H9 (cell line): ENCODE data around the gene NRGN. TPM values are rescaled to one million over a fixed set of nuclear protein-coding genes. Genes with fewer than 3 reads are reported as not detected.

Experiments used
- DNase-seq: peaks from one replicate; pipeline ENCODE4 v3.0.0-alpha.2; 2017
- H2AFZ ChIP-seq: one replicate; pipeline ENCODE4 v1.6.1; 2013; ENCODE audit warnings: mild to moderate bottlenecking, low read length, control low read depth, moderate library complexity
- H2AK5ac ChIP-seq: 2 replicates; pipeline ENCODE4 v1.6.1; 2013; ENCODE audit warnings: low read length, control low read depth, mixed read lengths; ENCODE audit not compliant: insufficient read length
- H2BK120ac ChIP-seq: one replicate; pipeline ENCODE4 v1.6.1; 2013; ENCODE audit warnings: low read depth, mild to moderate bottlenecking, low read length, control low read depth, inconsistent platforms; ENCODE audit not compliant: poor library complexity, severe bottlenecking
- H2BK12ac ChIP-seq: 2 replicates; pipeline ENCODE4 v1.6.1; 2013; ENCODE audit warnings: low read length, control low read depth, mixed read lengths, low read depth; ENCODE audit not compliant: insufficient read length
- H2BK15ac ChIP-seq: 2 replicates; pipeline ENCODE4 v1.6.1; 2013; ENCODE audit warnings: low read depth, low read length, control low read depth
- H2BK20ac ChIP-seq: one replicate; pipeline ENCODE4 v1.6.1; 2013; ENCODE audit warnings: low read depth, mild to moderate bottlenecking, low read length, control low read depth, inconsistent platforms; ENCODE audit not compliant: poor library complexity, severe bottlenecking
- H2BK5ac ChIP-seq: 2 replicates; pipeline ENCODE4 v1.6.1; 2013; ENCODE audit warnings: low read length, control low read depth, mixed read lengths; ENCODE audit not compliant: insufficient read length
- H3K14ac ChIP-seq: 2 replicates; pipeline ENCODE4 v1.6.1; 2013; ENCODE audit warnings: low read length, control low read depth; ENCODE audit not compliant: insufficient read depth
- H3K18ac ChIP-seq: 2 replicates; pipeline ENCODE4 v1.6.1; 2013; ENCODE audit warnings: low read depth, mild to moderate bottlenecking, mixed read lengths, low read length, control low read depth; ENCODE audit not compliant: insufficient read length
- H3K23ac ChIP-seq: 2 replicates; pipeline ENCODE4 v1.6.1; 2013; ENCODE audit warnings: low read length, control low read depth, mixed read lengths, low read depth; ENCODE audit not compliant: insufficient read length
- H3K23me2 ChIP-seq: 2 replicates; pipeline ENCODE4 v1.6.1; 2013; ENCODE audit warnings: low read depth, mild to moderate bottlenecking, mixed read lengths, low read length, control low read depth; ENCODE audit not compliant: insufficient read length, poor library complexity, severe bottlenecking
- H3K27ac ChIP-seq: 2 replicates; pipeline ENCODE4 v1.5.1; 2013; ENCODE audit warnings: low read length, control low read depth, mixed read lengths, low read depth; ENCODE audit not compliant: insufficient read length
- H3K27me3 ChIP-seq: 2 replicates; pipeline ENCODE4 v1.6.1; 2013; ENCODE audit warnings: low read length, control low read depth, inconsistent platforms; ENCODE audit not compliant: insufficient read depth
- H3K4ac ChIP-seq: 2 replicates; pipeline ENCODE4 v1.6.1; 2013; ENCODE audit warnings: low read depth, mild to moderate bottlenecking, control low read depth, inconsistent platforms, low read length, moderate library complexity
- H3K4me1 ChIP-seq: 2 replicates; pipeline ENCODE4 v1.6.1; 2013; ENCODE audit warnings: low read length, control low read depth, inconsistent platforms; ENCODE audit not compliant: insufficient read depth
- H3K4me2 ChIP-seq: 2 replicates; pipeline ENCODE4 v1.6.1; 2013; ENCODE audit warnings: low read length, control low read depth, mixed read lengths; ENCODE audit not compliant: insufficient read length, insufficient read depth
- H3K56ac ChIP-seq: 2 replicates; pipeline ENCODE4 v1.6.1; 2013; ENCODE audit warnings: low read depth, mild to moderate bottlenecking, mixed read lengths, low read length, control low read depth; ENCODE audit not compliant: insufficient read length
- H3K79me1 ChIP-seq: 2 replicates; pipeline ENCODE4 v1.6.1; 2013; ENCODE audit warnings: low read depth, mild to moderate bottlenecking, moderate library complexity, low read length, control low read depth, inconsistent platforms; ENCODE audit not compliant: insufficient read depth, poor library complexity, severe bottlenecking
- H3K79me2 ChIP-seq: 2 replicates; pipeline ENCODE4 v1.6.1; 2013; ENCODE audit warnings: low read length, control low read depth, inconsistent platforms; ENCODE audit not compliant: insufficient read depth
- H3K9ac ChIP-seq: 2 replicates; pipeline ENCODE4 v1.6.1; 2013; ENCODE audit warnings: low read length, control low read depth, mixed read lengths; ENCODE audit not compliant: insufficient read length; ENCODE audit errors: extremely low read depth
- H3K9me3 ChIP-seq: one replicate; pipeline ENCODE4 v1.6.1; 2013; ENCODE audit warnings: low read depth, low read length, inconsistent platforms; ENCODE audit not compliant: control insufficient read depth
- H3T11ph ChIP-seq: one replicate; pipeline ENCODE4 v1.6.1; 2013; ENCODE audit warnings: mild to moderate bottlenecking, low read length, control low read depth, inconsistent platforms
- H4K20me1 ChIP-seq: one replicate; pipeline ENCODE4 v1.6.1; 2013; ENCODE audit not compliant: control insufficient read depth, insufficient read length, insufficient read depth
- H4K5ac ChIP-seq: 2 replicates; pipeline ENCODE4 v1.6.1; 2013; ENCODE audit warnings: low read depth, mild to moderate bottlenecking, mixed read lengths, low read length, control low read depth; ENCODE audit not compliant: insufficient read length
- H4K8ac ChIP-seq: replicated peaks from 2 replicates; pipeline ENCODE4 v1.6.1; 2013; ENCODE audit warnings: low read length, control low read depth, mixed read lengths, low read depth; ENCODE audit not compliant: insufficient read length
- H4K91ac ChIP-seq: 2 replicates; pipeline ENCODE4 v1.6.1; 2013; ENCODE audit warnings: low read depth, mild to moderate bottlenecking, moderate library complexity, mixed read lengths, low read length, control low read depth; ENCODE audit not compliant: insufficient read length
- H3K27ac Mint-ChIP-seq, 3 experiments: 2 replicates in 2 of 3; 3 replicates in 1 of 3; pipeline ENCODE4 v1.8.0; 2020 to 2021; ENCODE audit warnings: mixed read lengths in 3 of 3, mild to moderate bottlenecking in 1 of 3, moderate library complexity in 1 of 3
- H3K27me3 Mint-ChIP-seq: 2 replicates; pipeline ENCODE4 v1.8.0; 2021; ENCODE audit warnings: low read depth, mild to moderate bottlenecking, moderate library complexity, mixed read lengths
- H3K36me3 Mint-ChIP-seq, 3 experiments: 2 replicates in 2 of 3; 3 replicates in 1 of 3; pipeline ENCODE4 v1.8.0; 2020 to 2021; ENCODE audit warnings: low read depth in 3 of 3, mixed read lengths in 3 of 3; ENCODE audit not compliant: insufficient read depth in 1 of 3
- H3K4me1 Mint-ChIP-seq, 2 experiments: 2 replicates each; pipeline ENCODE4 v1.8.0; 2020; ENCODE audit warnings: mixed read lengths in 2 of 2
- H3K4me3 Mint-ChIP-seq, 2 experiments: 2 replicates in 1 of 2; 3 replicates in 1 of 2; pipeline ENCODE4 v1.8.0; 2020 to 2021; ENCODE audit warnings: mild to moderate bottlenecking in 2 of 2, mixed read lengths in 2 of 2, moderate library complexity in 1 of 2
- H3K9me3 Mint-ChIP-seq, 2 experiments: 2 replicates in 1 of 2; 3 replicates in 1 of 2; pipeline ENCODE4 v1.8.0; 2020; ENCODE audit warnings: mild to moderate bottlenecking in 2 of 2, mixed read lengths in 2 of 2, moderate library complexity in 1 of 2
- WGBS: extraction: QIAGEN DNeasy Blood & Tissue Kit; methylation state at CpG from one replicate; pipeline ENCODE4 v1.1.7; 2013; ENCODE audit warnings: missing lambda C conversion rate, low lambda C conversion rate, mixed read lengths; ENCODE audit not compliant: insufficient read length; ENCODE audit errors: extremely low coverage; 5-methylcytosine and 5-hydroxymethylcytosine counted together
- total RNA-seq: library from RNA; stranded (reverse); gene quantifications from 2 replicates; pipeline ENCODE4 v1.2.1, GENCODE V29; 2021
- TF ChIP-seq, protein P1 (sequence below): fragments of 200-600 bp; sonication (generic); conservative IDR thresholded peaks from 3 replicates; pipeline ENCODE4 v1.8.0; 2021; ENCODE audit warnings: antibody characterized with exemption, mild to moderate bottlenecking

NRGN gene
- total RNA-seq, 1 experiment from 2014 or later: 6.4 TPM

DNA sequence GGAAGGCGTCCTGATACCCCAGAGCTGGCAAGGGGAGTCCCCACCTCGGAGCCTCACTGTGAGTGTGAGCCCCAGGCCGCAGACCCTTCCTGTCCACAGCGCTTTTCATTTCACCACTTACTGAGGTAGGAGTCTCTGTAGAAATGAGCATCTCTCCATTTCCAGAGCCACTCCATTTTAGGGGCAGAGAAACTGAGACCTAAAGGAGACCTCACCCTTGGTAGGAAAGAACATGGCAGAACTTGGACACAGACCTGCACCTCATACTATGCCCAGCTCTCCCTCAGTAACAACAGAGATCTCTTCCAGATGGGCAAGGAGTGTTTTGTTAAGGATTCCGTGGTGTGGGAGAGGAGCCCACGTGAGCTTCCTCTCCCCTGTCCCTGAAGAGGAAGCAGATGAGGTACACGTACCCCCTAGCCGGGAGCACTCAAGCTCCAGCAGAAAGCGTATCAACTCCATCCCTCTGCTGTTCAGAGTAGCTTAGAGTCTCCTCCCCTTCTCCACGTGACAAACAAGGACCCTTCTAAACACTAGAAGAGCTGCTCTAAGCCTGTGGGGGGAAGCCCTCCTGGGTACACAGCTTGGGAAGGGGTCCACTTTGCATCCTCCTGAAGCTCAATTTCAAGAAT, 12.8 kb downstream of the NRGN start:
- Histone ChIP-seq H3K79me2 (no peaks in the 10 kb centered on the region), H2AFZ (no peak overlapping the region), H3K9me3 (no peaks in the 10 kb centered on the region), H2BK120ac (no peak overlapping the region), H3K23me2 (peaks cover 3% of the 10 kb centered on the region), H2BK5ac (no peak overlapping the region), H4K8ac (no peak overlapping the region), H3K79me1 (no peaks in the 10 kb centered on the region), H3K18ac (no peak overlapping the region), H2BK15ac (no peak overlapping the region), H3K14ac (no peak overlapping the region), H3K4me1 (peaks cover 3% of the 10 kb centered on the region; the same call in 1 of the 2 replicates), H3K27ac (no peak overlapping the region), H3K4me2 (peak overlapping the region; percentile 41), H2BK12ac (no peak overlapping the region), H4K91ac (no peak overlapping the region), H2AK5ac (no peak overlapping the region), H3K27me3 (peaks cover 93% of the 10 kb centered on the region), H4K20me1 (no peaks in the 10 kb centered on the region), H3K23ac (no peak overlapping the region), H3T11ph (no peak overlapping the region), H2BK20ac (no peak overlapping the region), H3K4ac (no peak overlapping the region), H3K56ac (no peak overlapping the region), H3K9ac (no peak overlapping the region), H4K5ac (no peak overlapping the region)
- DNase-seq: no peak
- Mint-ChIP-seq H3K36me3 (no peaks in the 10 kb centered on the region; a peak in 2 of 7 replicates), H3K4me3 (peak overlapping the region in 1 of 2 experiments; percentile 74; a peak in 3 of 5 replicates), H3K4me1 (peaks cover 12 to 43% of the 10 kb centered on the region in 2 experiments), H3K27me3 (peaks cover 66% of the 10 kb centered on the region), H3K9me3 (peaks cover 3 to 6% of the 10 kb centered on the region in 2 experiments; a peak in 3 of 5 replicates), H3K27ac (no peak overlapping the region)
- no CpG with 5 or more reads among the region's 10 CpGs for WGBS
- TF ChIP-seq, protein P1, sequence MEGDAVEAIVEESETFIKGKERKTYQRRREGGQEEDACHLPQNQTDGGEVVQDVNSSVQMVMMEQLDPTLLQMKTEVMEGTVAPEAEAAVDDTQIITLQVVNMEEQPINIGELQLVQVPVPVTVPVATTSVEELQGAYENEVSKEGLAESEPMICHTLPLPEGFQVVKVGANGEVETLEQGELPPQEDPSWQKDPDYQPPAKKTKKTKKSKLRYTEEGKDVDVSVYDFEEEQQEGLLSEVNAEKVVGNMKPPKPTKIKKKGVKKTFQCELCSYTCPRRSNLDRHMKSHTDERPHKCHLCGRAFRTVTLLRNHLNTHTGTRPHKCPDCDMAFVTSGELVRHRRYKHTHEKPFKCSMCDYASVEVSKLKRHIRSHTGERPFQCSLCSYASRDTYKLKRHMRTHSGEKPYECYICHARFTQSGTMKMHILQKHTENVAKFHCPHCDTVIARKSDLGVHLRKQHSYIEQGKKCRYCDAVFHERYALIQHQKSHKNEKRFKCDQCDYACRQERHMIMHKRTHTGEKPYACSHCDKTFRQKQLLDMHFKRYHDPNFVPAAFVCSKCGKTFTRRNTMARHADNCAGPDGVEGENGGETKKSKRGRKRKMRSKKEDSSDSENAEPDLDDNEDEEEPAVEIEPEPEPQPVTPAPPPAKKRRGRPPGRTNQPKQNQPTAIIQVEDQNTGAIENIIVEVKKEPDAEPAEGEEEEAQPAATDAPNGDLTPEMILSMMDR: no peak
